SU-DHL-6 (cell line): ENCODE results near the gene VASP.

Experiments used
- H2AFZ ChIP-seq: fragments of 200-600 bp; sonication (generic); 2 replicates; pipeline ENCODE4 v1.6.1; 2014; ENCODE audit warnings: low read depth, mild to moderate bottlenecking, moderate library complexity, mixed read lengths, antibody characterized with exemption, low read length; ENCODE audit not compliant: severe bottlenecking
- H3F3A ChIP-seq: fragments of 200-600 bp; shearing (Covaris generic); 2 replicates; pipeline ENCODE4 v1.6.0; 2016; ENCODE audit warnings: antibody characterized with exemption, mild to moderate bottlenecking; ENCODE audit not compliant: insufficient read depth
- H3K27ac ChIP-seq: fragments of 200-600 bp; sonication (generic); 2 replicates; pipeline ENCODE4 v1.5.1; 2016; ENCODE audit warnings: low read depth, mild to moderate bottlenecking, low read length, moderate library complexity, mixed read lengths
- H3K27me3 ChIP-seq: fragments of 200-600 bp; sonication (generic), shearing (Covaris generic); 2 replicates; pipeline ENCODE4 v1.6.0; 2014; ENCODE audit warnings: mild to moderate bottlenecking, low read length
- H3K36me3 ChIP-seq: fragments of 200-600 bp; sonication (generic); 2 replicates; pipeline ENCODE4 v1.6.1; 2014; ENCODE audit warnings: mild to moderate bottlenecking, low read length, mixed read lengths
- H3K4me2 ChIP-seq: fragments of 300-600, 200-600 bp; shearing (Covaris generic), sonication (generic); 2 replicates; pipeline ENCODE4 v1.6.0; 2014; ENCODE audit warnings: low read length, low read depth, mild to moderate bottlenecking; ENCODE audit not compliant: poor library complexity, severe bottlenecking
- H3K4me3 ChIP-seq: fragments of 200-600 bp; sonication (generic); 2 replicates; pipeline ENCODE4 v1.5.1; 2014; ENCODE audit warnings: antibody characterized with exemption, low read length, mild to moderate bottlenecking, mixed read lengths; ENCODE audit not compliant: insufficient read depth, poor library complexity, severe bottlenecking
- H3K79me2 ChIP-seq: fragments of 200-600 bp; sonication (generic); 2 replicates; pipeline ENCODE4 v1.6.1; 2014; ENCODE audit warnings: mild to moderate bottlenecking, low read length, moderate library complexity; ENCODE audit not compliant: insufficient read depth
- H3K9ac ChIP-seq: fragments of 200-600 bp; sonication (generic); 2 replicates; pipeline ENCODE4 v1.7.0; 2014; ENCODE audit warnings: mild to moderate bottlenecking, low read length
- H3K9me2 ChIP-seq: fragments of 200-600 bp; sonication (generic); replicated peaks from 2 replicates; pipeline ENCODE4 v1.6.1; 2014; ENCODE audit warnings: low read length; ENCODE audit not compliant: insufficient read depth
- H3K9me3 ChIP-seq: fragments of 200-600 bp; sonication (generic); 2 replicates; pipeline ENCODE4 v1.6.1; 2014; ENCODE audit warnings: low read length, mixed read lengths; ENCODE audit not compliant: insufficient read depth
- H4K20me1 ChIP-seq: fragments of 200-600 bp; sonication (generic); 2 replicates; pipeline ENCODE4 v1.6.1; 2014; ENCODE audit warnings: low read depth, mild to moderate bottlenecking, antibody characterized with exemption, low read length, moderate library complexity, mixed read lengths
- CTCF ChIP-seq: fragments of 200-600 bp; sonication (generic); IDR thresholded peaks from one replicate; pipeline ENCODE4 v1.5.1; 2017; ENCODE audit warnings: antibody characterized with exemption, mild to moderate bottlenecking, low read length, moderate library complexity; ENCODE audit not compliant: insufficient read depth, poor library complexity, severe bottlenecking
- EZH2phosphoT487 ChIP-seq: fragments of 200-600 bp; sonication (generic), shearing (Covaris generic); conservative IDR thresholded peaks from 2 replicates; pipeline ENCODE4 v1.6.1; 2018; ENCODE audit warnings: mild to moderate bottlenecking, antibody characterized with exemption, low read length, moderate library complexity, mixed read lengths

VASP gene

DNA sequence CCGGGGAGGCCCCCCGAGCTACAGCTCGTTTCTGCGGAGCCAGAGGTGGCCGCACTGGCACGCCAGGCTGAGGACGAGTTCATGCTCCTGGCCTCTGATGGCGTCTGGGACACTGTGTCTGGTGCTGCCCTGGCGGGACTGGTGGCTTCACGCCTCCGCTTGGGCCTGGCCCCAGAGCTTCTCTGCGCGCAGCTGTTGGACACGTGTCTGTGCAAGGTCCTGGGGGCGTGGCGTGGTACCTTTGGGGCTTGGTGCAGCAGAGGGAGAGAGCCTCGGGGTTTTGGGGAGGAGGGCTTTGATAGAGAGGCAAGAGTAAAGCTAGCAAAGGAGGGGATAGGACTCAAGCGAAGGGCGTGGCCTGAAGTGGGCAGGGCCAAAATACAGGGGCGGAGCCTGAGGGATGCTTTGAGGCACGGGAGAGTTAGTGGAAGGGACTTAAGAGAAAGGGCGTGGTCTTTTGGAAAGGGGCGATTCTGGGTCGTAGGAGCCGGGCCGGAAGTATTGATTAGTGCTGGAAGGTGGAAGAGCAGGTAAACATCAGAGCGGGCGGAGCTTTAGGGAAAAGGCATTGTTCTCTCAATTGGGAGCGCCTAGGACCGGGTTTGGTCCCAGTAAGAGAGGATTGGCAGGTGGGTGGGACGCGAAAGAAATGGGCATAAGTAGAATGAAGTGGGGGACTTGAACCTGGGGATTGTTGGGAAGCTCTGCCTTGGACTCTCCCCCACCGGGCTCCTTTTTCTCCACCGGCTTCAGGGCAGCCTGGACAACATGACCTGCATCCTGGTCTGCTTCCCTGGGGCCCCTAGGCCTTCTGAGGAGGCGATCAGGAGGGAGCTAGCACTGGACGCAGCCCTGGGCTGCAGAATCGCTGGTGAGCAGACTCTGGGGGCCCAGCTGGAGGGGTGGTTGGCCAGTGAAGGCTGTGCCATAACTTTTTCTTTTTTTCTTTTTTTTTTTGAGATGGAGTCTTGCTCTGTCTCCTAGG, 7.8 kb upstream of the VASP start:
- no peak for TF ChIP-seq CTCF
- no peak for TF ChIP-seq EZH2phosphoT487
- H3K27me3 ChIP-seq: no peaks in the 10 kb centered on the region
- H3K4me2 ChIP-seq: no peak overlapping the region
- H3F3A ChIP-seq: peaks cover 4% of the 10 kb centered on the region; the same call in 1 of the 2 replicates
- no peak overlapping the region for H2AFZ ChIP-seq
- H3K36me3 ChIP-seq: no peaks in the 10 kb centered on the region
- H3K79me2 ChIP-seq: no peaks in the 10 kb centered on the region
- no peaks in the 10 kb centered on the region for H4K20me1 ChIP-seq
- no peak overlapping the region for H3K4me3 ChIP-seq
- H3K9ac ChIP-seq: no peak overlapping the region
- H3K9me2 ChIP-seq: no peaks in the 10 kb centered on the region
- no peak overlapping the region for H3K27ac ChIP-seq
- no peaks in the 10 kb centered on the region for H3K9me3 ChIP-seq

- no peak overlapping the region for H3K9ac ChIP-seq
- H3K36me3 ChIP-seq: no peaks in the 10 kb centered on the region
- TF ChIP-seq CTCF (no peak), EZH2phosphoT487 (no peak)
- H3K79me2 ChIP-seq: no peaks in the 10 kb centered on the region
- no peaks in the 10 kb centered on the region for H3K9me2 ChIP-seq
- no peak overlapping the region for H3K4me3 ChIP-seq
- no peaks in the 10 kb centered on the region for H3F3A ChIP-seq
- H3K27me3 ChIP-seq: no peaks in the 10 kb centered on the region
- no peak overlapping the region for H2AFZ ChIP-seq
- H3K4me2 ChIP-seq: no peak overlapping the region
- H4K20me1 ChIP-seq: no peaks in the 10 kb centered on the region
- no peak overlapping the region for H3K27ac ChIP-seq
- H3K9me3 ChIP-seq: no peaks in the 10 kb centered on the region
These were observed 6.2 kb upstream of the VASP start for GRCh38 chr19:45500918-45501729.

GRCh38 chr19:45501730-45502014, 5.6 kb upstream of the VASP start:
- H3K4me2 ChIP-seq: no peak overlapping the region
- no peaks in the 10 kb centered on the region for H3K36me3 ChIP-seq
- no peak for TF ChIP-seq EZH2phosphoT487
- no peak for TF ChIP-seq CTCF
- no peak overlapping the region for H3K27ac ChIP-seq
- no peak overlapping the region for H3K4me3 ChIP-seq
- no peak overlapping the region for H2AFZ ChIP-seq
- no peaks in the 10 kb centered on the region for H3K79me2 ChIP-seq
- no peak overlapping the region for H3K9ac ChIP-seq
- no peaks in the 10 kb centered on the region for H3K27me3 ChIP-seq
- H3F3A ChIP-seq: no peaks in the 10 kb centered on the region
- no peaks in the 10 kb centered on the region for H3K9me3 ChIP-seq
- no peaks in the 10 kb centered on the region for H3K9me2 ChIP-seq
- H4K20me1 ChIP-seq: no peaks in the 10 kb centered on the region
